BLaER1 (cell line): ENCODE data around the gene TAF5L.
"Not testable (repeated sequence)": the region's sequence is repeated elsewhere in the genome, so short reads cannot be mapped to it uniquely, and the experiment has no call there.

Source experiments
- H3K27ac ChIP-seq: shearing (Covaris generic); formaldehyde crosslinking; 2 replicates; pipeline ENCODE4 v1.8.1; 2022
- H3K27me3 ChIP-seq: shearing (Covaris generic); formaldehyde crosslinking; 2 replicates; pipeline ENCODE4 v1.8.1; 2022
- H3K36me3 ChIP-seq: shearing (Covaris generic); formaldehyde crosslinking; 2 replicates; pipeline ENCODE4 v1.8.1; 2022
- H3K4me1 ChIP-seq: shearing (Covaris generic); formaldehyde crosslinking; 2 replicates; pipeline ENCODE4 v1.8.1; 2022
- H3K4me2 ChIP-seq: shearing (Covaris generic); formaldehyde crosslinking; 2 replicates; pipeline ENCODE4 v1.8.1; 2022
- H3K4me3 ChIP-seq: shearing (Covaris generic); formaldehyde crosslinking; 2 replicates; pipeline ENCODE4 v1.8.1; 2022
- H3K9ac ChIP-seq: shearing (Covaris generic); formaldehyde crosslinking; 2 replicates; pipeline ENCODE4 v1.8.1; 2022
- H3K9me3 ChIP-seq: shearing (Covaris generic); formaldehyde crosslinking; 2 replicates; pipeline ENCODE4 v1.8.1; 2022
- H4K20me1 ChIP-seq: shearing (Covaris generic); formaldehyde crosslinking; 2 replicates; pipeline ENCODE4 v1.8.1; 2022
- Cebpa-rat ChIP-seq: shearing (Covaris generic); IDR thresholded peaks from 2 replicates; pipeline ENCODE4 v1.8.1; 2022

Gene TAF5L

DNA sequence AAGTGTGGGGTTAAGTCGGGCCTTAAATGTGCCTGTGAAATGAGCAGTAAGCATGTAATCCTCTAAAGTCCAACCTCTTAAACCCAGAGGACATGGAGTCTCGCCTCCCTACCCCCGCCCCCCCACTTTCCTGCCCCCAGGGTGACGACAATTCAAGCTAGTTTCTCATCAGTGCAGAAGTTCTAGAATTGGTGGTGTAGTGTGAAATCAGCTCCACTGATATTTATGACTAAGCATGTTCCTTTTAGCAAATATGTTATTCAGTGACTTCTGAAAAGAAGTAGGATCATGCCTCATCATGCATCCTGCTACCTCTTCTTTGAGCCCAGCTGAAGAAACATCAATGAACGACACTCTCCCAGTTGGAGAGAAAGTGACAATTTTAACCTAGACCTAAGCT is 64.8 kb downstream of the TAF5L start:
- no peak for TF ChIP-seq Cebpa-rat
- no peak overlapping the region for H3K4me2 ChIP-seq
- no peak overlapping the region for H3K4me3 ChIP-seq
- 0 out of 2 replicates have a peak, but pooled peaks cover under 1% of the 10 kb centered on the region for H3K36me3 ChIP-seq
- no peak overlapping the region for H3K9ac ChIP-seq
- H3K27ac ChIP-seq, result no peak overlapping the region
- peaks cover 21% of the 10 kb centered on the region for H4K20me1 ChIP-seq
- H3K4me1 ChIP-seq, result peaks cover 28% of the 10 kb centered on the region
- no peaks in the 10 kb centered on the region for H3K27me3 ChIP-seq
- no peaks in the 10 kb centered on the region for H3K9me3 ChIP-seq

DNA sequence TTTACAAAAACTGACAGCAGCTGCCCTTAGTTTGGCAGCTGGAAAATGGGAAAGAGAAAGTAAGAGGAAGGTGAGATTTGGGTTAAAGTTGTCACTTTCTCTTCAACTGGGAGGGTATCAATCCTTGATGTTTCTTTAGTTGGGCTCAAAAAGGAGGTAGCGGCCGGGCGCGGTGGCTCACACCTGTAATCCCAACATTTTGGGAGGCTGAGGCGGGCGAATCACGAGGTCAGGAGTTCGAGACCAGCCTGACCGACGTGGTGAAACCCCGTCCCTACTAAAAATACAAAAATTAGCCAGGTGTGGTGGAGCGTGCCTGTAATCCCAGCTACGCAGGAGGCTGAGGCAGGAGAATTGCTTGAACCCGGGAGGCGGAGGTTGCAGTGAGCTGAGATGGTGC is 65.8 kb downstream of the TAF5L start:
- H3K27me3 ChIP-seq, H3K9me3 ChIP-seq, H3K4me3 ChIP-seq, H3K4me2 ChIP-seq, H3K36me3 ChIP-seq, H3K9ac ChIP-seq, H3K27ac ChIP-seq: not testable (repeated sequence)
- peaks cover 37% of the 10 kb centered on the region for H3K4me1 ChIP-seq
- peaks cover 31% of the 10 kb centered on the region for H4K20me1 ChIP-seq

GRCh38 chr1:229559336-229559801 is 66.6 kb downstream of the TAF5L start:
- H3K9ac ChIP-seq, result peak overlapping the region; percentile 88
- H3K4me2 ChIP-seq, result peak overlapping the region; percentile 91

GRCh38 chr1:229558460-229559335 is 67.2 kb downstream of the TAF5L start, which contains the start of gene ABCB10:
TSS of gene ABCB10 (minus strand) at chr1:229558707. CDS start at chr1:229558652, 55 bp downstream.
- Histone ChIP-seq H3K27ac (peak within 1 kb of the TSS; percentile 88), H3K4me3 (peak within 1 kb of the TSS; percentile 98), H3K9me3 (no peaks in the 10 kb centered on the region), H3K4me1 (peaks cover 42% of the 10 kb centered on the region), H3K27me3 (no peaks in the 10 kb centered on the region), H4K20me1 (peaks cover 45% of the 10 kb centered on the region), H3K4me2 (peak within 1 kb of the TSS; percentile 91), H3K36me3 (0 out of 2 replicates have a peak, but pooled peaks cover 18% of the 10 kb centered on the region), H3K9ac (peak within 1 kb of the TSS; percentile 88)
- TF ChIP-seq Cebpa-rat, result no peak

More at GRCh38 chr1:229559336-229559801, 66.6 kb downstream of the TAF5L start:
- peak overlapping the region; percentile 98 for H3K4me3 ChIP-seq
- not testable (repeated sequence) for H3K9me3 ChIP-seq, H3K27me3 ChIP-seq
- 0 out of 2 replicates have a peak, but pooled peaks cover 12% of the 10 kb centered on the region for H3K36me3 ChIP-seq
- H3K27ac ChIP-seq, result peak overlapping the region; percentile 60; the same call in 1 of the 2 replicates
- peaks cover 42% of the 10 kb centered on the region for H3K4me1 ChIP-seq
- peaks cover 39% of the 10 kb centered on the region for H4K20me1 ChIP-seq

DNA sequence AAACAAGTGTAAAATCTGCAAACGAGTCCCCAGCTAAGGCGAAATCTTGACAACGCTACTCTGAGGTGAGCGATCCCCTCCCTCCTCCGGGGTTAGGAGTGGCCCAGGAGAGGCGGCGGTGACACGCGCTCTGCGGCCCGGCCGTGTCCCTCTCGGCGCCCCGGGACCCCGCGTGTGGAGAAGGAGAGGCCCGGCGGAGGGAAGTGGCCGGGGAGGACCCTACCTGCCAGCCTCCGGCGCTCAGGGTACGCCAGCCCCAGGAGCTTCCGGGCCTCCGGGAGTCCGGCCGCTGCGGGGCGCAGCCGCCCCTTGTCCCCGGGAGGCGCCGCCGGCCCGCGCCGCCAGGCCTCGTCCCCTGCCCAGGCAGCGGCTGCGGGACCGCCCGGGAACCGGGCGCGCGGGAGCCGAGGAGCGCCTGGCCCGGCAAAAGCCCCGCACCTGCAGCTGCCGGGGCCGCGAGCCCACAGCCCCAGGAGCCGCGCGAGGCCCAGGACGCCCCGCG is 68.0 kb downstream of the TAF5L start:
- Histone ChIP-seq H3K36me3 (0 out of 2 replicates have a peak, but pooled peaks cover 18% of the 10 kb centered on the region), H3K4me1 (peaks cover 42% of the 10 kb centered on the region), H3K4me3 (peak overlapping the region; percentile 98), H3K9me3 (no peaks in the 10 kb centered on the region), H3K4me2 (peak overlapping the region; percentile 91), H4K20me1 (peaks cover 53% of the 10 kb centered on the region), H3K27me3 (no peaks in the 10 kb centered on the region), H3K9ac (peak overlapping the region; percentile 88), H3K27ac (peak overlapping the region; percentile 88)
- no peak for TF ChIP-seq Cebpa-rat

GRCh38 chr1:229557200-229557850 is 68.6 kb downstream of the TAF5L start:
- Histone ChIP-seq H3K27me3 (no peaks in the 10 kb centered on the region), H3K36me3 (0 out of 2 replicates have a peak, but pooled peaks cover 18% of the 10 kb centered on the region), H3K4me1 (peaks cover 42% of the 10 kb centered on the region), H4K20me1 (peaks cover 59% of the 10 kb centered on the region), H3K27ac (peak overlapping the region; percentile 88), H3K9ac (peak overlapping the region; percentile 88), H3K4me3 (peak overlapping the region; percentile 98), H3K9me3 (no peaks in the 10 kb centered on the region), H3K4me2 (peak overlapping the region; percentile 91)
- no peak for TF ChIP-seq Cebpa-rat

DNA sequence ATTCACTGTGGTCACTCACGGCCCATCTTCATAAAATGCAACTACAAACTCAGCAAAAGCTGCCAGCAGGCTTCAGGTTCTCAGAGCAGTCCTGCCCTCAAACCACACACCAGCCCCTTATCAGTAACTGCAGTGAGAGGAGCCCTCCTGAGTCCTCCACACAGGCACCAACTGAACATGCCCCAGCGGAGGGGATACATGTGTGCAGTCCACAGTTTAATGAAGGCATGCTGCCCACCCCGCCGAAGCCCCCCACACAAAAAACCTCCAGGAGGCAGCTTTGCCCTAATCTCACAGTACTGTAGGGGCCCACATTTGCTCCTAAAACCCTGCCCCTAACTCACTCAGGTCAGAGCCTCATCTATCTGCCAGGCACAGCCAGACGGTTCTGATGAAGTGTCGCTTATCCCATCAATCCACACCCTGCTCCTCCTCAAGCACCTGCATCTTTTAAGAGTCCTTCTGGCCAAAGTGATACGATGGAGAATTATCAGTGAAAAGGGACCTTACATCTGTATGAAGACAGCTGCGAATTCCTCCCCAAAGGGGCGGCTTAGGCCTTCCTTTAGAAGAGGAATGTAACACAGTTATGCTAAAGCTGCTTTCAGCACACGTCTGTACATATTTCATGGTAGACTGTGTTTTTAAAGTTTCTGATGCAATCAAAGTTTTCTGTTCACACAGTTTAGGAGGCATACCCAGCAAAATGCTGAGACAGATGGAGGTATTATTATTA is 70.9 kb downstream of the TAF5L start:
- H3K4me3 ChIP-seq, result no peak overlapping the region
- 0 out of 2 replicates have a peak, but pooled peaks cover 18% of the 10 kb centered on the region for H3K36me3 ChIP-seq
- no peaks in the 10 kb centered on the region for H3K27me3 ChIP-seq
- 0 out of 2 replicates have a peak overlapping the region, but pooled peaks have one; percentile 29 for H3K9ac ChIP-seq
- H3K4me1 ChIP-seq, result peaks cover 37% of the 10 kb centered on the region
- H3K9me3 ChIP-seq, result no peaks in the 10 kb centered on the region
- 0 out of 2 replicates have a peak overlapping the region, but pooled peaks have one; percentile 9 for H3K27ac ChIP-seq
- TF ChIP-seq Cebpa-rat, result no peak
- no peak overlapping the region for H3K4me2 ChIP-seq
- peaks cover 82% of the 10 kb centered on the region for H4K20me1 ChIP-seq

DNA sequence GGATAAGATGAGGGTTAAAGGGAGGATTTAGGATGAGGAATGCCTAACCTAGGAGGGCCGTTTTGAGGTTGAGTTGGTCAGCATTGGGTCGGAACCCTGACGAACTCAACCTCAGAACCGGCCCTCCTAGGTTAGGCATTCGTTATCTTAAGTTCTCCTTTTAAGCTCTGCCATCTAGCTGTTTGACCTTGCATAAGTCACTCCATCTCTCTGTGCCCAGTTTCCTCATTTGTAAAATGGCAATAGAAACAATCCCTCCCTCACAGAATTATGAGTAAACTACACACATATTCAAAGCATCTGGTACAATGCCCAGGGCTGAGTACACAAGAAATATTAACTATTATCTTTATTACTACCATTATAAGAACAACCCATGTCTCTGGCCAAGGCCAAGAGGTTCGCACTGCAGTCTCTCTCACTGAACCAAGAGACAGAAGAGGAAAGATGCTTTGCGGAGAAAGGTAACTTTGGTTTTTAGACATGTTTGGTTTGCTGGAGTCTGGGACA is 72.2 kb downstream of the TAF5L start:
- Histone ChIP-seq H3K4me3 (no peak overlapping the region), H3K36me3 (peaks cover 30% of the 10 kb centered on the region), H3K9me3 (no peaks in the 10 kb centered on the region), H3K27ac (no peak overlapping the region), H3K4me2 (no peak overlapping the region), H3K9ac (no peak overlapping the region), H3K27me3 (no peaks in the 10 kb centered on the region), H4K20me1 (peaks cover 94% of the 10 kb centered on the region), H3K4me1 (peaks cover 28% of the 10 kb centered on the region)
- no peak for TF ChIP-seq Cebpa-rat

GRCh38 chr1:229552732-229553131 is 73.2 kb downstream of the TAF5L start:
- Histone ChIP-seq H3K4me2 (no peak overlapping the region), H4K20me1 (peaks cover 92% of the 10 kb centered on the region), H3K27me3 (no peaks in the 10 kb centered on the region), H3K9ac (no peak overlapping the region), H3K4me1 (peaks cover 28% of the 10 kb centered on the region), H3K4me3 (no peak overlapping the region), H3K9me3 (no peaks in the 10 kb centered on the region), H3K27ac (no peak overlapping the region), H3K36me3 (peaks cover 39% of the 10 kb centered on the region)
- no peak for TF ChIP-seq Cebpa-rat
